ENCODE results near the gene TENT5C.

- TF ChIP-seq PATZ1 (CRISPR knock-in tag; IDR thresholded peaks at IDR 0.05; ENCODE audit: borderline replicate concordance), result no peak
- TF ChIP-seq SNAI2 (CRISPR knock-in tag; IDR thresholded peaks at IDR 0.05), result no peak
- no peak for TF ChIP-seq TCF4 (CRISPR knock-in tag; IDR thresholded peaks at IDR 0.05; ENCODE audit: borderline replicate concordance)
- no peak for TF ChIP-seq RARB (CRISPR knock-in tag; IDR thresholded peaks at IDR 0.05)
- TF ChIP-seq CREB5 (CRISPR knock-in tag; IDR thresholded peaks at IDR 0.05; ENCODE audit: low read depth), result no peak
- no peak for TF ChIP-seq ARNTL (CRISPR knock-in tag; IDR thresholded peaks at IDR 0.05; ENCODE audit: borderline replicate concordance, low read depth)
- TF ChIP-seq TOX (CRISPR knock-in tag; IDR thresholded peaks at IDR 0.05; ENCODE audit: borderline replicate concordance), result no peak
- TF ChIP-seq CSDC2 (CRISPR knock-in tag; IDR thresholded peaks at IDR 0.05), result no peak
- TF ChIP-seq POU6F1 (CRISPR knock-in tag; IDR thresholded peaks at IDR 0.05; ENCODE audit: borderline replicate concordance, low read depth), result no peak
- no peak for TF ChIP-seq ZFP3 (CRISPR knock-in tag; IDR thresholded peaks at IDR 0.05)
- no peak for TF ChIP-seq TSHZ2 (CRISPR knock-in tag; IDR thresholded peaks at IDR 0.05)
- no peak for TF ChIP-seq BACH2 (CRISPR knock-in tag; IDR thresholded peaks at IDR 0.05; ENCODE audit: borderline replicate concordance)
- TF ChIP-seq PPARA (CRISPR knock-in tag; IDR thresholded peaks at IDR 0.05; ENCODE audit: borderline replicate concordance), result no peak
Observed at GRCh38 chr1:117574161-117574835, 31.6 kb upstream of the TENT5C start.

Data from SK-N-SH treated with all-trans-retinoic acid at 6 μM for 48 hours (cell line).